Measurements from ENCODE around the gene CA10.

The CA10 gene

DNA sequence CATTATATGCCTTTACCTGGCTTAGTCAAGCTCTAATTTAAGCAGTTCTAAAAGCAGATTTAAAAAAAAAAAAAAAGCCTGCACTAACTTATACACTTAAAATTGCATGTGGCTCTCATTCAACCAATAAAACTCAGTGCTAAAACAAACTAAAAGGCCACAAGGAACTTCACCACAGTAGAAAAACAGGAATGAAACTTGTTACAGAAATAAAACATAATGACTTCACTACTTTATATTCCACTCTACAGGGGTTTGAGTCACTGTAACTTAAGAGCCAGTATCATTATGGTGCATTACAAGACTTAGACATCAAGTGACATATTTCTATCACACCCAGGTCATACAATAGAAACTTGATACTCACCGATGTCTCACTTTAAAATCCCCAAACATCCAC is 11.1 kb downstream of the CA10 start:
- Histone ChIP-seq H3K9me3 (ENCODE audit: control insufficient read depth, insufficient read depth, low read length) (no peaks in the 10 kb centered on the region), H3K27me3 (ENCODE audit: control insufficient read depth, low read length) (no peaks in the 10 kb centered on the region), H3K36me3 (ENCODE audit: control insufficient read depth, low read length) (no peaks in the 10 kb centered on the region), H3K9me2 (replicated peaks; ENCODE audit: control insufficient read depth, low read length) (no peaks in the 10 kb centered on the region; the same call in 1 of the 2 replicates), H3F3A (ENCODE audit: control insufficient read depth, insufficient read depth) (no peaks in the 10 kb centered on the region), H3K4me2 (ENCODE audit: low read length) (no peak overlapping the region), H3K79me2 (ENCODE audit: control insufficient read depth, low read length) (no peaks in the 10 kb centered on the region), H3K4me1 (ENCODE audit: control insufficient read depth, low read length) (no peaks in the 10 kb centered on the region), H3K27ac (ENCODE audit: low read depth, low read length) (no peak overlapping the region), H4K20me1 (ENCODE audit: control insufficient read depth, insufficient read depth, low read depth, low read length) (no peaks in the 10 kb centered on the region), H3K4me3 (ENCODE audit: low read length) (no peak overlapping the region)
- no peak for TF ChIP-seq EZH2phosphoT487 (IDR thresholded peaks at IDR 0.05; ENCODE audit: borderline replicate concordance, low read length)
- TF ChIP-seq, protein P1, sequence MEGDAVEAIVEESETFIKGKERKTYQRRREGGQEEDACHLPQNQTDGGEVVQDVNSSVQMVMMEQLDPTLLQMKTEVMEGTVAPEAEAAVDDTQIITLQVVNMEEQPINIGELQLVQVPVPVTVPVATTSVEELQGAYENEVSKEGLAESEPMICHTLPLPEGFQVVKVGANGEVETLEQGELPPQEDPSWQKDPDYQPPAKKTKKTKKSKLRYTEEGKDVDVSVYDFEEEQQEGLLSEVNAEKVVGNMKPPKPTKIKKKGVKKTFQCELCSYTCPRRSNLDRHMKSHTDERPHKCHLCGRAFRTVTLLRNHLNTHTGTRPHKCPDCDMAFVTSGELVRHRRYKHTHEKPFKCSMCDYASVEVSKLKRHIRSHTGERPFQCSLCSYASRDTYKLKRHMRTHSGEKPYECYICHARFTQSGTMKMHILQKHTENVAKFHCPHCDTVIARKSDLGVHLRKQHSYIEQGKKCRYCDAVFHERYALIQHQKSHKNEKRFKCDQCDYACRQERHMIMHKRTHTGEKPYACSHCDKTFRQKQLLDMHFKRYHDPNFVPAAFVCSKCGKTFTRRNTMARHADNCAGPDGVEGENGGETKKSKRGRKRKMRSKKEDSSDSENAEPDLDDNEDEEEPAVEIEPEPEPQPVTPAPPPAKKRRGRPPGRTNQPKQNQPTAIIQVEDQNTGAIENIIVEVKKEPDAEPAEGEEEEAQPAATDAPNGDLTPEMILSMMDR (IDR thresholded peaks at IDR 0.05; ENCODE audit: low read depth, low read length, poor library complexity, severe bottlenecking) = no peak

- TF ChIP-seq, protein P1 (IDR thresholded peaks at IDR 0.05; ENCODE audit: low read depth, low read length, poor library complexity, severe bottlenecking) = no peak
- no peak for TF ChIP-seq EZH2phosphoT487 (IDR thresholded peaks at IDR 0.05; ENCODE audit: borderline replicate concordance, low read length)
- Histone ChIP-seq H3F3A (ENCODE audit: control insufficient read depth, insufficient read depth) (no peaks in the 10 kb centered on the region), H3K4me1 (ENCODE audit: control insufficient read depth, low read length) (no peaks in the 10 kb centered on the region), H3K36me3 (ENCODE audit: control insufficient read depth, low read length) (no peaks in the 10 kb centered on the region), H4K20me1 (ENCODE audit: control insufficient read depth, insufficient read depth, low read depth, low read length) (no peaks in the 10 kb centered on the region), H3K4me2 (ENCODE audit: low read length) (no peak overlapping the region), H3K79me2 (ENCODE audit: control insufficient read depth, low read length) (no peaks in the 10 kb centered on the region), H3K9me3 (ENCODE audit: control insufficient read depth, insufficient read depth, low read length) (no peaks in the 10 kb centered on the region), H3K27me3 (ENCODE audit: control insufficient read depth, low read length) (no peaks in the 10 kb centered on the region), H3K4me3 (ENCODE audit: low read length) (no peak overlapping the region), H3K9me2 (replicated peaks; ENCODE audit: control insufficient read depth, low read length) (no peaks in the 10 kb centered on the region), H3K27ac (ENCODE audit: low read depth, low read length) (no peak overlapping the region)
These were observed 13.0 kb downstream of the CA10 start for GRCh38 chr17:52145476-52145875.

- TF ChIP-seq, protein P1 (IDR thresholded peaks at IDR 0.05; ENCODE audit: low read depth, low read length, poor library complexity, severe bottlenecking) = no peak
- TF ChIP-seq EZH2phosphoT487 (IDR thresholded peaks at IDR 0.05; ENCODE audit: borderline replicate concordance, low read length) = no peak
- no peaks in the 10 kb centered on the region for H3K79me2 ChIP-seq (ENCODE audit: control insufficient read depth, low read length)
- no peaks in the 10 kb centered on the region for H3K36me3 ChIP-seq (ENCODE audit: control insufficient read depth, low read length)
- H3K9me2 ChIP-seq (replicated peaks; ENCODE audit: control insufficient read depth, low read length) = no peaks in the 10 kb centered on the region
- H3F3A ChIP-seq (ENCODE audit: control insufficient read depth, insufficient read depth) = no peaks in the 10 kb centered on the region
- H3K4me2 ChIP-seq (ENCODE audit: low read length) = no peak overlapping the region
- H3K27me3 ChIP-seq (ENCODE audit: control insufficient read depth, low read length) = no peaks in the 10 kb centered on the region
- no peaks in the 10 kb centered on the region for H4K20me1 ChIP-seq (ENCODE audit: control insufficient read depth, insufficient read depth, low read depth, low read length)
- H3K4me1 ChIP-seq (ENCODE audit: control insufficient read depth, low read length) = no peaks in the 10 kb centered on the region
- H3K9me3 ChIP-seq (ENCODE audit: control insufficient read depth, insufficient read depth, low read length) = no peaks in the 10 kb centered on the region
- no peak overlapping the region for H3K27ac ChIP-seq (ENCODE audit: low read depth, low read length)
- H3K4me3 ChIP-seq (ENCODE audit: low read length) = no peak overlapping the region
These were observed 15.0 kb downstream of the CA10 start for GRCh38 chr17:52143542-52143941.

GRCh38 chr17:52140601-52141000 is 17.9 kb downstream of the CA10 start:
- no peak overlapping the region for H3K4me2 ChIP-seq (ENCODE audit: low read length)
- no peaks in the 10 kb centered on the region for H4K20me1 ChIP-seq (ENCODE audit: control insufficient read depth, insufficient read depth, low read depth, low read length)
- H3K9me3 ChIP-seq (ENCODE audit: control insufficient read depth, insufficient read depth, low read length) = no peaks in the 10 kb centered on the region
- no peak overlapping the region for H3K27ac ChIP-seq (ENCODE audit: low read depth, low read length)
- no peaks in the 10 kb centered on the region for H3K36me3 ChIP-seq (ENCODE audit: control insufficient read depth, low read length)
- H3K27me3 ChIP-seq (ENCODE audit: control insufficient read depth, low read length) = no peaks in the 10 kb centered on the region
- no peak overlapping the region for H3K4me3 ChIP-seq (ENCODE audit: low read length)
- H3K4me1 ChIP-seq (ENCODE audit: control insufficient read depth, low read length) = no peaks in the 10 kb centered on the region
- no peaks in the 10 kb centered on the region for H3K79me2 ChIP-seq (ENCODE audit: control insufficient read depth, low read length)
- H3F3A ChIP-seq (ENCODE audit: control insufficient read depth, insufficient read depth) = no peaks in the 10 kb centered on the region
- no peaks in the 10 kb centered on the region for H3K9me2 ChIP-seq (replicated peaks; ENCODE audit: control insufficient read depth, low read length)
- TF ChIP-seq, protein P1 (IDR thresholded peaks at IDR 0.05; ENCODE audit: low read depth, low read length, poor library complexity, severe bottlenecking) = no peak
- TF ChIP-seq EZH2phosphoT487 (IDR thresholded peaks at IDR 0.05; ENCODE audit: borderline replicate concordance, low read length) = no peak

All from DOHH2 (cell line).